A549 treated with AZD2906 at 1 μM for 4 hours (cell line): ENCODE data around the gene PPP1R18. TPM values are rescaled to one million over a fixed set of nuclear protein-coding genes. Genes with fewer than 3 reads are reported as not detected.

Experiments used
- total RNA-seq: library from RNA; stranded (reverse); fragments of 200-300 nt; extraction: Qiagen RNA extraction; gene quantifications from 5 replicates; pipeline ENCODE4 v1.2.3, GENCODE V29; 2022

The PPP1R18 gene
- total RNA-seq = 38.8 to 45.2 TPM (median 41.3 TPM) in 5 replicates

GRCh38 chr6:30686009-30686907, at the start of gene PPP1R18:
TSS of gene PPP1R18 (minus strand) at chr6:30686645. CDS start at chr6:30686018, 627 bp downstream.

GRCh38 chr6:30719791-30720737, 33.6 kb upstream of the PPP1R18 start, which contains the start of gene TUBB:
TSS of gene TUBB (plus strand) at chr6:30720352. CDS start at chr6:30720507, 155 bp downstream.

GRCh38 chr6:30717129-30717844, 30.8 kb upstream of the PPP1R18 start, which contains the start of gene MDC1:
TSS of gene MDC1 (minus strand) at chr6:30717281. CDS start at chr6:30715175, 2,106 bp downstream.

GRCh38 chr6:30690403-30691207, 4.2 kb upstream of the PPP1R18 start, which contains the start of gene NRM:
TSS of gene NRM (minus strand) at chr6:30690984. CDS start at chr6:30690974, 10 bp downstream.

GRCh38 chr6:30672445-30673253, 13.8 kb downstream of the PPP1R18 start, which contains the start of gene DHX16:
TSS of gene DHX16 (minus strand) at chr6:30673006. CDS start at chr6:30672841, 165 bp downstream.

GRCh38 chr6:30646450-30647241, 39.8 kb downstream of the PPP1R18 start, which contains the start of gene C6orf136:
TSS of gene C6orf136 (plus strand) at chr6:30647133. CDS start at chr6:30647232, 99 bp downstream.

GRCh38 chr6:30626484-30627366, 59.7 kb downstream of the PPP1R18 start, which contains the start of gene ATAT1:
TSS of gene ATAT1 (plus strand) at chr6:30626874.

Other genes with a start within 250 kb of the PPP1R18 start
- 58.6 to 63.1 TPM (median 60.4 TPM) in 5 replicates for gene HLA-E, start 197.1 kb downstream of the PPP1R18 start, total RNA-seq
- gene GNL1, start 130.2 kb downstream of the PPP1R18 start, total RNA-seq = 26.8 to 32.9 TPM (median 30.8 TPM) in 5 replicates
- 15.2 to 17.3 TPM (median 16.5 TPM) in 5 replicates for gene PRR3, start 129.3 kb downstream of the PPP1R18 start, total RNA-seq
- 45.1 to 57.4 TPM (median 48.6 TPM) in 5 replicates for gene ABCF1, start 115.2 kb downstream of the PPP1R18 start, total RNA-seq
- gene PPP1R10, start 69.4 kb downstream of the PPP1R18 start, total RNA-seq = 27.6 to 43.6 TPM (median 31.5 TPM) in 5 replicates
- gene MRPS18B, start 68.8 kb downstream of the PPP1R18 start, total RNA-seq = 70.3 to 114 TPM (median 72.6 TPM) in 5 replicates
- gene ATAT1, start 59.8 kb downstream of the PPP1R18 start, total RNA-seq = 4.9 to 6.4 TPM (median 5.8 TPM) in 5 replicates
- gene C6orf136, start 39.5 kb downstream of the PPP1R18 start, total RNA-seq = 10.9 to 13.6 TPM (median 13.2 TPM) in 5 replicates
- 25.9 to 28.6 TPM (median 27.0 TPM) in 5 replicates for gene DHX16, start 13.6 kb downstream of the PPP1R18 start, total RNA-seq
- gene NRM, start 4.3 kb upstream of the PPP1R18 start, total RNA-seq = 21.7 to 28.7 TPM (median 27.9 TPM) in 5 replicates
- gene MDC1, start 30.6 kb upstream of the PPP1R18 start, total RNA-seq = 15.5 to 19.2 TPM (median 15.8 TPM) in 5 replicates
- gene TUBB, start 33.7 kb upstream of the PPP1R18 start, total RNA-seq = 793 to 945 TPM (median 901 TPM) in 5 replicates
- gene FLOT1, start 56.0 kb upstream of the PPP1R18 start, total RNA-seq = 83.5 to 93.1 TPM (median 90.0 TPM) in 5 replicates
- gene IER3, start 57.9 kb upstream of the PPP1R18 start, total RNA-seq = 40.1 to 61.9 TPM (median 59.7 TPM) in 5 replicates
- gene DDR1, start 197.9 kb upstream of the PPP1R18 start, total RNA-seq = 56.9 to 64.4 TPM (median 63.5 TPM) in 5 replicates
- 16.1 to 21.6 TPM (median 19.1 TPM) in 5 replicates for gene GTF2H4, start 221.6 kb upstream of the PPP1R18 start, total RNA-seq
- 14.1 to 15.9 TPM (median 15.6 TPM) in 5 replicates for gene VARS2, start 227.6 kb upstream of the PPP1R18 start, total RNA-seq
- gene SFTA2, start 245.5 kb upstream of the PPP1R18 start, total RNA-seq = 0.19 to 0.38 TPM (median 0.24 TPM) in 3 of 5 replicates, not detected in the others